ENCODE results near the gene DISP3. TPM values are rescaled to one million over a fixed set of nuclear protein-coding genes. Genes with fewer than 3 reads are reported as not detected.

Gene DISP3
- total and polyA plus RNA-seq, 12 donors: 0.04 to 2.8 (median 0.41) TPM; not detected in 1

- Histone ChIP-seq H3K4me1 (replicated peaks in 1 of 2) (no peaks in the 10 kb centered on the region), H3K36me3 (replicated peaks in 1 of 2) (no peaks in the 10 kb centered on the region), H3K27me3 (peaks cover 5% of the 10 kb centered on the region), H3K9me3 (replicated peaks in 1 of 3) (no peaks in the 10 kb centered on the region), H3K4me3 (no peak overlapping the region), H3K27ac (no peak overlapping the region)
- 65 to 77% (median 71%) methylated on average over 8 of the region's 8 CpGs for WGBS, 4 donors
- no peak for TF ChIP-seq CTCF (IDR thresholded peaks at IDR 0.05)
- no peak for TF ChIP-seq POLR2A (IDR thresholded peaks at IDR 0.05)
- DNase-seq: no peak
- intact Hi-C loops (cut with DNase I): no loop called here
These were observed 89.7 kb downstream of the DISP3 start for GRCh38 chr1:11568687-11569086.

DNA sequence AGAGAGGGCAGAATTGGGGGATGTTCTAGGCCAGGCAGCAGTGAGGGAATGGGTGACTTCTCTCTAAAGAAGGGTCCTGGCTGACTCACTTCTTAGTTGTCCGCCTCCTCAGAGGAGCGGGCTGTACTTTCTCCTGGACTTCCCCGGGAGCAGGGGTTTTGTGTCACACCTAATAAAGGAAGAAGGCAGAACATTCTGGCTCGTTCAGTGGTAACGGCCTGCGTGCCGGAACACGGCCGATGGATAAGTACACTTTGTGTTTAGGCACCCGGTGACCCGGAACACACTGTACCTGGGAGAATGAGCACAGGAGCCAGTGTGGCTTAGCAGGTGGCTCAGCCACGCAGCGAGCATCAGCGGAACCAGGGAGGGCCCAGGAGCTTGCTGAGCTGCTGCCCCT, 90.6 kb downstream of the DISP3 start:
- no peak for TF ChIP-seq POLR2A (IDR thresholded peaks at IDR 0.05)
- no peak for TF ChIP-seq CTCF (IDR thresholded peaks at IDR 0.05)
- Histone ChIP-seq H3K27ac (no peak overlapping the region), H3K4me1 (replicated peaks in 1 of 2) (no peaks in the 10 kb centered on the region), H3K9me3 (replicated peaks in 1 of 3) (no peaks in the 10 kb centered on the region), H3K4me3 (no peak overlapping the region), H3K27me3 (no peaks in the 10 kb centered on the region), H3K36me3 (replicated peaks in 1 of 2) (no peaks in the 10 kb centered on the region)
- WGBS, 4 donors: 62 to 80% (median 68%) methylated on average over 7 to 14 of the region's 14 CpGs
- intact Hi-C loops (cut with DNase I): no loop called here
- no peak for DNase-seq

DNA sequence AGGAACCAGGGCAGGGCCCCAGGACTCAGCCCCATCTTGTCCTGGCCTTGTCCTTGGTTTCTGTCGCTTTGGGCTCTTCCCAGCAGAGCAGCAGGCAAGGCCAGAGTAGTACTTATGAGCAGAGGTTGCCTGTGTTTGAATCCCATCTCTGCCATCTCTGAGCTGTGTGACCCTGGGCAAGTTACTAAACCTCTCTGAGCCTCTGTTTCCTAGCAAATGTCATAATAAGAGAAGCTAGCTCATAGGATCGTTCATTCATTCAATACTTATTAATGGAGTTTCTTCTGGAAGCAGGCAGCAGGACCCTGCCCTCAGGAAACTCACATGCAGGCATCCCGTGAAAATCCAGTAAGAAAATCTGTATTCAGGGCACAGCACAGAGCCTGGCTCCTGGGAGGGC, 91.0 kb downstream of the DISP3 start:
- intact Hi-C loops (cut with DNase I): no loop called here
- WGBS, 4 donors: 44 to 69% (median 50%) methylated on average over 2 to 3 of the region's 3 CpGs
- Histone ChIP-seq H3K4me3 (no peak overlapping the region), H3K9me3 (replicated peaks in 1 of 3) (no peaks in the 10 kb centered on the region), H3K27ac (no peak overlapping the region), H3K36me3 (replicated peaks in 1 of 2) (no peaks in the 10 kb centered on the region), H3K4me1 (replicated peaks in 1 of 2) (no peaks in the 10 kb centered on the region), H3K27me3 (no peaks in the 10 kb centered on the region)
- no peak for DNase-seq
- no peak for TF ChIP-seq CTCF (IDR thresholded peaks at IDR 0.05)
- no peak for TF ChIP-seq POLR2A (IDR thresholded peaks at IDR 0.05)

GRCh38 chr1:11570821-11571380, 91.9 kb downstream of the DISP3 start:
- no peak overlapping the region for H3K27ac ChIP-seq
- H3K4me1 ChIP-seq (replicated peaks in 1 of 2): no peaks in the 10 kb centered on the region
- intact Hi-C loops (cut with DNase I): no loop called here
- no peaks in the 10 kb centered on the region for H3K27me3 ChIP-seq
- H3K9me3 ChIP-seq (replicated peaks in 1 of 3): no peaks in the 10 kb centered on the region
- H3K36me3 ChIP-seq (replicated peaks in 1 of 2): no peaks in the 10 kb centered on the region
- no peak for DNase-seq
- WGBS, 4 donors: 44 to 56% (median 50%) methylated on average over 4 to 16 of the region's 16 CpGs
- no peak overlapping the region for H3K4me3 ChIP-seq
- TF ChIP-seq POLR2A (IDR thresholded peaks at IDR 0.05) (no peak), CTCF (IDR thresholded peaks at IDR 0.05) (no peak)
